ENCODE measurements around the gene HAGHL.

GRCh38 chr16:681746-682427 lies 45.0 kb upstream of the HAGHL start:
- no peak for TF ChIP-seq EZH2 (IDR thresholded peaks at IDR 0.05; ENCODE audit: low read length)
- TF ChIP-seq, protein P1, sequence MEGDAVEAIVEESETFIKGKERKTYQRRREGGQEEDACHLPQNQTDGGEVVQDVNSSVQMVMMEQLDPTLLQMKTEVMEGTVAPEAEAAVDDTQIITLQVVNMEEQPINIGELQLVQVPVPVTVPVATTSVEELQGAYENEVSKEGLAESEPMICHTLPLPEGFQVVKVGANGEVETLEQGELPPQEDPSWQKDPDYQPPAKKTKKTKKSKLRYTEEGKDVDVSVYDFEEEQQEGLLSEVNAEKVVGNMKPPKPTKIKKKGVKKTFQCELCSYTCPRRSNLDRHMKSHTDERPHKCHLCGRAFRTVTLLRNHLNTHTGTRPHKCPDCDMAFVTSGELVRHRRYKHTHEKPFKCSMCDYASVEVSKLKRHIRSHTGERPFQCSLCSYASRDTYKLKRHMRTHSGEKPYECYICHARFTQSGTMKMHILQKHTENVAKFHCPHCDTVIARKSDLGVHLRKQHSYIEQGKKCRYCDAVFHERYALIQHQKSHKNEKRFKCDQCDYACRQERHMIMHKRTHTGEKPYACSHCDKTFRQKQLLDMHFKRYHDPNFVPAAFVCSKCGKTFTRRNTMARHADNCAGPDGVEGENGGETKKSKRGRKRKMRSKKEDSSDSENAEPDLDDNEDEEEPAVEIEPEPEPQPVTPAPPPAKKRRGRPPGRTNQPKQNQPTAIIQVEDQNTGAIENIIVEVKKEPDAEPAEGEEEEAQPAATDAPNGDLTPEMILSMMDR (optimal IDR thresholded peaks at IDR 0.05 in 1 of 3, IDR thresholded peaks at IDR 0.05 in 1 of 3, conservative IDR thresholded peaks at IDR 0.05 in 1 of 3; ENCODE audit: extremely low read depth in 1 of 3, insufficient read depth in 2 of 3, low read length in 3 of 3): no peak

All from keratinocyte (primary cell).